ENCODE measurements around the gene EPS8.

- no peak for TF ChIP-seq POLR2AphosphoS5 (IDR thresholded peaks at IDR 0.05)
- no peak for TF ChIP-seq POLR2A (IDR thresholded peaks at IDR 0.05)
These were observed 62.9 kb downstream of the EPS8 start for GRCh38 chr12:15726027-15726877.

Measured in sigmoid colon (tissue), 4 donors.